Left ventricle myocardium inferior (tissue), 1 donor: ENCODE results near the gene EMP2. TPM values are rescaled to one million over a fixed set of nuclear protein-coding genes. Genes with fewer than 3 reads are reported as not detected.
"Not testable (repeated sequence)": the region's sequence is repeated elsewhere in the genome, so short reads cannot be mapped to it uniquely, and the experiment has no call there.

Experiments used
- DNase-seq: peaks from one replicate; pipeline ENCODE4 v3.0.0-alpha.2; 2020
- H3K27ac ChIP-seq: fragments of 200-600 bp; replicated peaks from 2 replicates; pipeline ENCODE4 v1.8.0; 2021
- H3K27me3 ChIP-seq: fragments of 200-600 bp; 2 replicates; pipeline ENCODE4 v1.8.0; 2021; ENCODE audit warnings: low read depth
- H3K36me3 ChIP-seq: fragments of 200-600 bp; 2 replicates; pipeline ENCODE4 v1.8.0; 2021
- H3K4me1 ChIP-seq: fragments of 200-600 bp; 2 replicates; pipeline ENCODE4 v1.8.0; 2021
- H3K4me3 ChIP-seq: fragments of 200-600 bp; 2 replicates; pipeline ENCODE4 v1.8.0; 2021; ENCODE audit warnings: mild to moderate bottlenecking, moderate library complexity
- H3K9me3 ChIP-seq: fragments of 200-600 bp; replicated peaks from 2 replicates; pipeline ENCODE4 v1.8.0; 2021
- CTCF ChIP-seq: fragments of 200-600 bp; IDR thresholded peaks from 2 replicates; pipeline ENCODE4 v1.8.0; 2021; ENCODE audit warnings: antibody characterized with exemption, mild to moderate bottlenecking, borderline replicate concordance
- intact Hi-C: fragments of 100-400 bp; cut with micrococcal nuclease; formaldehyde crosslinking; loops from one replicate; pipeline ENCODE4 v1.11.0; 2022
- total RNA-seq: library from RNA; stranded (reverse); fragmentation: NEBNext Ultra II Directional; extraction: Animal tissue kit (Norgen Biotek cat#: 25700); gene quantifications from one replicate; pipeline ENCODE4 v1.2.1, GENCODE V29; 2021
- donor health status: DM: no; HTN: yes; CAD: no; lungs with severe emphysema.

The EMP2 gene
- total RNA-seq, 1 donor from 2014 or later, result 60.5 TPM

GRCh38 chr16:10622036-10622921 is 41.9 kb upstream of the EMP2 start:
- intact Hi-C loops, result no loop called here
- Histone ChIP-seq H3K4me3 (peak overlapping the region; percentile 32), H3K4me1 (peaks cover 33% of the 10 kb centered on the region), H3K27me3 (no peaks in the 10 kb centered on the region), H3K9me3 (no peaks in the 10 kb centered on the region), H3K27ac (peak overlapping the region; percentile 76), H3K36me3 (no peaks in the 10 kb centered on the region)
- peak; percentile 39 for DNase-seq
- no peak for TF ChIP-seq CTCF

- intact Hi-C loops, DNase-seq, H3K27me3 ChIP-seq, H3K4me3 ChIP-seq, H3K9me3 ChIP-seq, H3K36me3 ChIP-seq: not testable (repeated sequence)
- Histone ChIP-seq H3K4me1 (peaks cover 42% of the 10 kb centered on the region), H3K27ac (peak overlapping the region; percentile 76)
These were observed 41.0 kb upstream of the EMP2 start for GRCh38 chr16:10621216-10621949.

- H3K4me3 ChIP-seq, result no peak overlapping the region
- no peak for TF ChIP-seq CTCF
- intact Hi-C loops, result no loop called here
- H3K27ac ChIP-seq, result peak overlapping the region; percentile 68
- DNase-seq, result no peak
- no peaks in the 10 kb centered on the region for H3K36me3 ChIP-seq
- H3K4me1 ChIP-seq, result peaks cover 43% of the 10 kb centered on the region
- no peaks in the 10 kb centered on the region for H3K9me3 ChIP-seq
- H3K27me3 ChIP-seq, result no peaks in the 10 kb centered on the region
These were observed 39.7 kb upstream of the EMP2 start for GRCh38 chr16:10620120-10620519.

- Histone ChIP-seq H3K27ac (peak overlapping the region; percentile 68), H3K4me3 (peak overlapping the region; percentile 51), H3K4me1 (peaks cover 43% of the 10 kb centered on the region), H3K36me3 (no peaks in the 10 kb centered on the region), H3K9me3 (no peaks in the 10 kb centered on the region), H3K27me3 (no peaks in the 10 kb centered on the region)
- TF ChIP-seq CTCF, result no peak
- peak; percentile 58 for DNase-seq
- intact Hi-C loops, result no loop called here
These were observed 39.0 kb upstream of the EMP2 start for GRCh38 chr16:10619271-10619849.

GRCh38 chr16:10618710-10619209 is 38.4 kb upstream of the EMP2 start:
- H3K36me3 ChIP-seq, result no peaks in the 10 kb centered on the region
- H3K9me3 ChIP-seq, result no peaks in the 10 kb centered on the region
- intact Hi-C loops, result no loop called here
- peaks cover 43% of the 10 kb centered on the region for H3K4me1 ChIP-seq
- peak overlapping the region; percentile 51 for H3K4me3 ChIP-seq
- peak overlapping the region; percentile 68 for H3K27ac ChIP-seq
- TF ChIP-seq CTCF, result no peak
- no peak for DNase-seq
- H3K27me3 ChIP-seq, result no peaks in the 10 kb centered on the region
